Caco-2 (cell line): ENCODE data around the gene MUC6. TPM values are rescaled to one million over a fixed set of nuclear protein-coding genes. Genes with fewer than 3 reads are reported as not detected.

ENCODE experiments used
- Bru-seq: library from RNA; stranded (reverse); fragments of 400-500 nt; gene quantifications from one replicate; lab custom pipeline; 2021; lab: Mats Ljungman, UMichigan
- BruChase-seq, 2 experiments: library from RNA; stranded (reverse); fragments of 400-500 nt; gene quantifications; one replicate each; lab custom pipeline; 2021; lab: Mats Ljungman, UMichigan
- BruUV-seq: library from RNA; stranded (reverse); fragments of 400-500 nt; replicated peaks from 2 replicates; lab custom pipeline; 2021; lab: Mats Ljungman, UMichigan
- CTCF ChIA-PET: fragments of 300-600 bp; sonication (Branson Sonifier 250); formaldehyde crosslinking; loops from one replicate; lab custom pipeline; 2022; ENCODE audit warnings: antibody characterized with exemption; lab: Charles Lee
- POLR2A ChIA-PET: fragments of 300-600 bp; sonication (Branson Sonifier 250); formaldehyde crosslinking; loops from one replicate; lab custom pipeline; 2022; ENCODE audit warnings: antibody characterized with exemption; lab: Charles Lee
- DNase-seq, 2 experiments: peaks; one replicate each; pipeline versions ENCODE4 v3.0.0 to v3.0.0-alpha.2; 2020 to 2022
- H3K27me3 ChIP-seq: replicated peaks from 2 replicates; pipeline ENCODE4 v1.6.0; 2011; ENCODE audit warnings: low read length; ENCODE audit not compliant: control insufficient read depth, insufficient read depth
- H3K36me3 ChIP-seq: 2 replicates; pipeline ENCODE4 v1.5.1; 2011; ENCODE audit warnings: low read length; ENCODE audit not compliant: control insufficient read depth, insufficient read depth
- H3K4me1 ChIP-seq: fragments of 250-450 bp; sonication (Bioruptor Pico); 2 replicates; pipeline ENCODE4 v1.5.1; 2020; ENCODE audit warnings: mild to moderate bottlenecking
- H3K4me3 ChIP-seq: 2 replicates; pipeline ENCODE4 v1.5.1; 2011; ENCODE audit warnings: low read depth, mild to moderate bottlenecking, control low read depth, low read length
- H3K9me3 ChIP-seq: fragments of 250-450 bp; sonication (Bioruptor Pico); 2 replicates; pipeline ENCODE4 v1.5.1; 2020; ENCODE audit warnings: mild to moderate bottlenecking, moderate library complexity
- H3K27ac Mint-ChIP-seq: one replicate; pipeline ENCODE4 v1.8.0; 2022; ENCODE audit warnings: mixed read lengths; ENCODE audit not compliant: unreplicated experiment
- H3K27me3 Mint-ChIP-seq: one replicate; pipeline ENCODE4 v1.8.0; 2022; ENCODE audit warnings: mixed read lengths; ENCODE audit not compliant: insufficient read depth, unreplicated experiment
- H3K36me3 Mint-ChIP-seq: one replicate; pipeline ENCODE4 v1.8.0; 2022; ENCODE audit warnings: mild to moderate bottlenecking, mixed read lengths; ENCODE audit not compliant: insufficient read depth, unreplicated experiment
- H3K4me1 Mint-ChIP-seq: one replicate; pipeline ENCODE4 v1.8.0; 2022; ENCODE audit warnings: low read depth, mixed read lengths; ENCODE audit not compliant: unreplicated experiment
- H3K4me3 Mint-ChIP-seq: one replicate; pipeline ENCODE4 v1.8.0; 2022; ENCODE audit warnings: mild to moderate bottlenecking, moderate library complexity, mixed read lengths; ENCODE audit not compliant: unreplicated experiment
- H3K9me3 Mint-ChIP-seq: one replicate; pipeline ENCODE4 v1.8.0; 2022; ENCODE audit warnings: mixed read lengths; ENCODE audit not compliant: unreplicated experiment
- CTCF ChIP-seq, 2 experiments: fragments of 200-600 bp in 1 of 2; IDR thresholded peaks; 1 replicate in 1 of 2; 2 replicates in 1 of 2; pipeline versions ENCODE4 v1.5.1 to v1.8.0; 2011 to 2022; ENCODE audit warnings: antibody characterized with exemption in 1 of 2, control low read depth in 1 of 2, inconsistent platforms in 1 of 2, low read depth in 1 of 2, low read length in 1 of 2, mild to moderate bottlenecking in 1 of 2, moderate library complexity in 1 of 2; ENCODE audit not compliant: insufficient read depth in 1 of 2, severe bottlenecking in 1 of 2, unreplicated experiment in 1 of 2
- intact Hi-C: fragments of 100-400 bp; cut with micrococcal nuclease; formaldehyde crosslinking; loops from one replicate; pipeline ENCODE4 v1.10.0; 2022; ENCODE audit not compliant: unreplicated experiment
- long read RNA-seq: library from polyadenylated mRNA; stranded (forward); transcript quantifications from one replicate; pipeline ENCODE4 v2.0.0, GENCODE V29; 2022
- total RNA-seq: library from RNA; stranded (reverse); gene quantifications from 2 replicates; pipeline ENCODE4 v1.2.3, GENCODE V29; 2022

MUC6 gene
- total RNA-seq (not detected in 2 replicates), Bru-seq, nascent RNA (percentile 8 among the genes with signal in this experiment), BruChase-seq, experiment 1, labeled RNA remaining after a 2-hour chase (not detected), BruChase-seq, experiment 2, labeled RNA remaining after a 6-hour chase (percentile 4 among the genes with signal in this experiment)
- long read RNA-seq, partial matches to known transcripts = 0 of 1 reads
- long read RNA-seq, other reads (novel, unspliced or antisense) = 1 of 1 reads

- Histone ChIP-seq H3K4me1 (no peaks in the 10 kb centered on the region), H3K36me3 (no peaks in the 10 kb centered on the region), H3K4me3 (no peak within 1 kb of the TSS), H3K9me3 (no peaks in the 10 kb centered on the region), H3K27me3 (no peaks in the 10 kb centered on the region)
- H3K4me3 Mint-ChIP-seq = no peak within 1 kb of the TSS
- ChIA-PET POLR2A (no interaction called here), CTCF (no interaction called here)
- H3K4me1 Mint-ChIP-seq = no peaks in the 10 kb centered on the region
- no peaks in the 10 kb centered on the region for H3K27me3 Mint-ChIP-seq
- BruUV-seq = no TSS peak
- intact Hi-C loops = no loop called here
- peaks cover 12% of the 10 kb centered on the region for H3K36me3 Mint-ChIP-seq
- no peak within 1 kb of the TSS for H3K27ac Mint-ChIP-seq
- TF ChIP-seq CTCF (IDR thresholded peaks at IDR 0.05; ENCODE audit: insufficient read depth in 1 of 2, low read depth in 1 of 2, low read length in 1 of 2, severe bottlenecking in 1 of 2, unreplicated experiment in 1 of 2) = no peak
- no peak for DNase-seq
- no peaks in the 10 kb centered on the region for H3K9me3 Mint-ChIP-seq
Observed at GRCh38 chr11:1036303-1036923, at the start of gene MUC6. TSS of gene MUC6 (minus strand) at chr11:1036718. CDS start at chr11:1036655, 63 bp downstream.

GRCh38 chr11:1085440-1086170 is 49.1 kb upstream of the MUC6 start:
- Mint-ChIP-seq H3K4me3 (no peak overlapping the region), H3K9me3 (no peaks in the 10 kb centered on the region), H3K27ac (no peak overlapping the region), H3K27me3 (no peaks in the 10 kb centered on the region), H3K36me3 (no peaks in the 10 kb centered on the region), H3K4me1 (no peaks in the 10 kb centered on the region)
- no peak overlapping the region for H3K4me3 ChIP-seq
- H3K4me1 ChIP-seq = no peaks in the 10 kb centered on the region
- no peak for TF ChIP-seq CTCF (IDR thresholded peaks at IDR 0.05; ENCODE audit: insufficient read depth in 1 of 2, low read depth in 1 of 2, low read length in 1 of 2, severe bottlenecking in 1 of 2, unreplicated experiment in 1 of 2)
- no TSS peak for BruUV-seq
- ChIA-PET POLR2A (no interaction called here), CTCF (no interaction called here)
- intact Hi-C loops = no loop called here
- H3K36me3 ChIP-seq = no peaks in the 10 kb centered on the region
- no peak for DNase-seq
- no peaks in the 10 kb centered on the region for H3K27me3 ChIP-seq
- no peaks in the 10 kb centered on the region for H3K9me3 ChIP-seq

GRCh38 chr11:1084561-1085439 is 48.3 kb upstream of the MUC6 start:
- Mint-ChIP-seq H3K36me3 (no peaks in the 10 kb centered on the region), H3K4me1 (no peaks in the 10 kb centered on the region), H3K4me3 (no peak overlapping the region), H3K27ac (no peak overlapping the region), H3K9me3 (no peaks in the 10 kb centered on the region), H3K27me3 (no peaks in the 10 kb centered on the region)
- CTCF ChIA-PET = no interaction called here
- peak in 1 of 2 experiments; percentile 26 for DNase-seq
- BruUV-seq = no TSS peak
- Histone ChIP-seq H3K4me3 (no peak overlapping the region), H3K9me3 (no peaks in the 10 kb centered on the region), H3K27me3 (no peaks in the 10 kb centered on the region), H3K4me1 (no peaks in the 10 kb centered on the region), H3K36me3 (no peaks in the 10 kb centered on the region)
- TF ChIP-seq CTCF (IDR thresholded peaks at IDR 0.05; ENCODE audit: insufficient read depth in 1 of 2, low read depth in 1 of 2, low read length in 1 of 2, severe bottlenecking in 1 of 2, unreplicated experiment in 1 of 2) = no peak
- POLR2A ChIA-PET = no interaction called here
- intact Hi-C loops = no loop called here
